Fibroblast of skin of scalp (primary cell): Measurements from ENCODE around the gene ZNF586.
A peak's percentile ranks its signal among the peaks of the same experiment; 100 is the strongest.
"Not testable (repeated sequence)": the region's sequence is repeated elsewhere in the genome, so short reads cannot be mapped to it uniquely, and the experiment has no call there.

Experiments used
- DNase-seq: peaks from one replicate; pipeline ENCODE4 v3.0.0-alpha.2; 2013

Gene ZNF586

GRCh38 chr19:57796580-57796979 is 27.1 kb downstream of the ZNF586 start:
- not testable (repeated sequence) for DNase-seq

GRCh38 chr19:57800696-57801095 is 31.2 kb downstream of the ZNF586 start:
- DNase-seq: no peak

- DNase-seq: no peak
Observed at GRCh38 chr19:57802269-57802668, 32.8 kb downstream of the ZNF586 start.

GRCh38 chr19:57803265-57803593 is 33.8 kb downstream of the ZNF586 start:
- DNase-seq: no peak

GRCh38 chr19:57803594-57804325 is 34.3 kb downstream of the ZNF586 start:
- peak; percentile 97 for DNase-seq

GRCh38 chr19:57807541-57807940 is 38.1 kb downstream of the ZNF586 start:
- DNase-seq: no peak

GRCh38 chr19:57810410-57811295 is 41.2 kb downstream of the ZNF586 start:
- not testable (repeated sequence) for DNase-seq

- DNase-seq: no peak
Observed at GRCh38 chr19:57812226-57812625, 42.8 kb downstream of the ZNF586 start.

GRCh38 chr19:57812975-57813820 is 43.7 kb downstream of the ZNF586 start:
- DNase-seq: not testable (repeated sequence)

GRCh38 chr19:57813919-57814504 is 44.5 kb downstream of the ZNF586 start:
- DNase-seq: no peak

GRCh38 chr19:57814505-57815246 is 45.2 kb downstream of the ZNF586 start, which contains the start of gene ZNF552:
TSS of gene ZNF552 (minus strand) at chr19:57814913. CDS start at chr19:57814743, 170 bp downstream.
- DNase-seq: peak; percentile 93

GRCh38 chr19:57815247-57816075 is 46.0 kb downstream of the ZNF586 start:
- no peak for DNase-seq

- DNase-seq: no peak
Observed at GRCh38 chr19:57816652-57817051, 47.2 kb downstream of the ZNF586 start.

GRCh38 chr19:57817976-57818375 is 48.5 kb downstream of the ZNF586 start:
- no peak for DNase-seq

- DNase-seq: no peak
Observed at GRCh38 chr19:57818378-57818777, 48.9 kb downstream of the ZNF586 start.

GRCh38 chr19:57819475-57820148 is 50.1 kb downstream of the ZNF586 start:
- peak; percentile 93 for DNase-seq

GRCh38 chr19:57820599-57820998 is 51.1 kb downstream of the ZNF586 start:
- DNase-seq: no peak

GRCh38 chr19:57821095-57821494 is 51.6 kb downstream of the ZNF586 start:
- not testable (repeated sequence) for DNase-seq

- DNase-seq: not testable (repeated sequence)
Observed at GRCh38 chr19:57821501-57821900, 52.0 kb downstream of the ZNF586 start.

- DNase-seq: not testable (repeated sequence)
Observed at GRCh38 chr19:57823155-57823554, 53.7 kb downstream of the ZNF586 start.
